Mucosa of gallbladder (tissue), 1 donor: ENCODE results near the gene TMED4. TPM values are rescaled to one million over a fixed set of nuclear protein-coding genes. Genes with fewer than 3 reads are reported as not detected.

Experiments
- DNase-seq: peaks from one replicate; pipeline ENCODE4 v3.0.0-alpha.2; 2020; ENCODE audit warnings: low spot score
- total RNA-seq: library from RNA; stranded (reverse); gene quantifications from one replicate; pipeline ENCODE4 v1.2.1, GENCODE V29; 2021
- donor health status: DM: no; HTN: no; CAD: no.

The TMED4 gene
- total RNA-seq, 1 donor from 2014 or later = 136 TPM

- DNase-seq = no peak
Measured at GRCh38 chr7:44540592-44541027, 41.4 kb downstream of the TMED4 start.

DNA sequence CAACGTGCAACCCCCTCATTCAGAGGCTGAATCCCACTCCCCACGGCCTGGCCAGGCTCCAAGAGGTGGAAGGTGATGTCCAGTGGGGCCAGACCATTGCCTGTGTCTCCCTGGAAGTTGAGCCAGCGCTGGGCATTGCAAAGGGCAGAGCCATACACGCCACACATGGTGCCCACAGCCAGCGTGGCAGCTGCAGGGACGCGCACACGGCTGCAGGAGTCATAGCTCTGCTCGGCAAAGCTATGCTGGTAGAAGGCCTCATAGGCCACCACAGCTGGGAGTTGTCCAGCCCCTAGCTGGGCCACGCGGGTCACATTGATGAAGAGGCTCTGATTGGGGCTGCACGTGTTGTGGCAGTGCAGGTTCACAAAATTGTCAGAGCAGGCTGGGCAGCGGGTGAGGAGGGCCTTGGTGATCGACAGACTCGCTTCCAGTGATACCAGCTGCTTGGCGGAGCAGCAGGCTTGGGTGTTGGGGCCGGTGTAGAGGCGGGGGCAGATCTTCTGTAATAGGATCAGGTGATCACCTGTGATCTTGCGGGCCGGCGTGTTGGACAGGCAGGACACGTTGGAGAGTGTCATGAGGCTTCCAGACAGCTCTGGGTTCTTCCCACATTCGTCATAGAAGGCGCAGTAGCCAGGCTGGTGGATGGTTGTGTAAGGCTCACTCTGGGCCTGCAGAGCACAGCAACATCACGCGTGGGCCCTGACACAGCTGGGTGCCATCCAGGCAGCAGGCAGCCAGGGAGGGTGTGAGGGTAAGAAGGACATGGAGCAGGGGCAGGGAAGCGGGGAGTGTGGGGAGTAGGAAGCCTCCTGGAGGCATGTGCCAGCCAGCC, 42.1 kb downstream of the TMED4 start:
- DNase-seq = no peak

- no peak for DNase-seq
Measured at GRCh38 chr7:44538798-44539668, 43.0 kb downstream of the TMED4 start.

GRCh38 chr7:44538093-44538797, 43.8 kb downstream of the TMED4 start:
- no peak for DNase-seq

DNA sequence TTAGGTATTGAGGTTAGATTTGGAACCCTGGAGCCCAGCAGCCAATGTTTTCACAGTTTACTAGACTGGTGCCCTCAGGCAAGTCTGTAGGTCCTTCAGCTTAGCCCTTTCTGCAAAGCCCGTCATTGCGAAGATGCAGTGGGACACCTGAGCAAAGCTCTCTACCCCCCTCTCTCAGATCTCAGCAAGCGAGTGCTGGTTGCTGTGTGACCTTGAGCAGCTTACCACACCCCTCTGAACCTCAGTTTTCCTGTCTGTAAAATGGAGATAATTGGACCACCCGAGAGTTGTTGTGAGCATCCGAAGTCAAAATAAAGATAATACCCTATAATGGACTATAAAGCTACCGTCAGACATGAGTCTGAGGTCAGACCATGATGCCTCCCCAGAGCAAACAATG, 44.6 kb downstream of the TMED4 start:
- no peak for DNase-seq

- no peak for DNase-seq
Measured at GRCh38 chr7:44536090-44536489, 45.9 kb downstream of the TMED4 start.

- DNase-seq = no peak
Measured at GRCh38 chr7:44535348-44536064, 46.5 kb downstream of the TMED4 start.

DNA sequence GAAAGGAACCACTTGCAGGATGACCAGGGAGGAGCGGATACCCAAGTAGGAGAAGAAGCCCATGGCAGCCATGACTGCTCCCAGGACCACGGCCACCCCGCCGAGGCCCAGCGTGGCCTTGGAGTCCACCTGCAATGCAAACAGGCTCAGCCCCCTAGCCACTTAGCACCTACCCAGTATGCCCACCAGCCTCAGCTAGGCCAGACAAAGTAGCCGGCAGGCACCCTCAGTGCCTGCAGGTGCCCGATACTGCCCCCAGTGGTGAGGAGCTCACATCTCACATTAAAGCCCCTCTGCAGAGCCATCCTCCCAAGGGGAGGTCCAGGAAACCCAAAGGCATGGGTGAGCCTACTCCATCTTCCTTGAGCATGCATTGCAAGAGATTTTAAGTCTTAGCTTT, 47.5 kb downstream of the TMED4 start:
- no peak for DNase-seq

GRCh38 chr7:44534087-44534486, 47.9 kb downstream of the TMED4 start:
- DNase-seq = no peak

DNA sequence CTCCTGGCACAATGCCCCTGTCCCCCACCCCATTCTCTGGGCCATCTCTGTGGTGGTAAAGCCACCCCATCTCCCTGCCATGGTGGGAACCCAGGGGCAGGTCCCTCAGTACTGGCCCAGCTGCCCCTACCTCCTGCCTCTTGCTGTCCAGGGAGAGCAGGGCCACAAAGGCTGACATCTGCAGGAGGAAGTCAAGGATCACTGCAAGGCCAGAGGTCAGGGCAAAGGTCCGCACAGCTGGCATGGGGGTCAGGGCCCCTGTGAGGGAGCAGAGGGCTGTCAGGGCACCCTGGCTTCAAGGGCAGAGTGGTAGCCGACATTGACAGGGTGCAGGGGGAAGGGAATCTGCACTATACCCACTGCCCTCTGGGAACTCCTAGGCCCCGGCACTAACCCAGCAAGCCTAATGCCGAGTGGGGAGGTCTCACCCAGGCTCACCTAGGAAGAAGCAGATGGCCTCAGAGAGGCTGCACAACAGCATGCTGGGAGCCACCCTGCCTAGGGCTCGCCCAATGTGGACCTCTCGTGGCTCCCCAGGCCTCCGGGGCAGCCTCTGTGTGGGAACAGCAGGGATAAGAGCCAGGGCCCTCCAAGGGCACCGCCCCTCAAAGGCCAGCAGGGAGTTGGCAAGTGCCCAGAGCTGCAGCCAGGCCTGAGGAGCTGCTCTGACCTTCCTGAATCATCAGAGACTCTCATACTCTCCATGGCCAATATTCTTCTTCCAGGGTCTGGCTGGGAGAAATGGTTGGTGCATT, 48.6 kb downstream of the TMED4 start:
- no peak for DNase-seq

DNA sequence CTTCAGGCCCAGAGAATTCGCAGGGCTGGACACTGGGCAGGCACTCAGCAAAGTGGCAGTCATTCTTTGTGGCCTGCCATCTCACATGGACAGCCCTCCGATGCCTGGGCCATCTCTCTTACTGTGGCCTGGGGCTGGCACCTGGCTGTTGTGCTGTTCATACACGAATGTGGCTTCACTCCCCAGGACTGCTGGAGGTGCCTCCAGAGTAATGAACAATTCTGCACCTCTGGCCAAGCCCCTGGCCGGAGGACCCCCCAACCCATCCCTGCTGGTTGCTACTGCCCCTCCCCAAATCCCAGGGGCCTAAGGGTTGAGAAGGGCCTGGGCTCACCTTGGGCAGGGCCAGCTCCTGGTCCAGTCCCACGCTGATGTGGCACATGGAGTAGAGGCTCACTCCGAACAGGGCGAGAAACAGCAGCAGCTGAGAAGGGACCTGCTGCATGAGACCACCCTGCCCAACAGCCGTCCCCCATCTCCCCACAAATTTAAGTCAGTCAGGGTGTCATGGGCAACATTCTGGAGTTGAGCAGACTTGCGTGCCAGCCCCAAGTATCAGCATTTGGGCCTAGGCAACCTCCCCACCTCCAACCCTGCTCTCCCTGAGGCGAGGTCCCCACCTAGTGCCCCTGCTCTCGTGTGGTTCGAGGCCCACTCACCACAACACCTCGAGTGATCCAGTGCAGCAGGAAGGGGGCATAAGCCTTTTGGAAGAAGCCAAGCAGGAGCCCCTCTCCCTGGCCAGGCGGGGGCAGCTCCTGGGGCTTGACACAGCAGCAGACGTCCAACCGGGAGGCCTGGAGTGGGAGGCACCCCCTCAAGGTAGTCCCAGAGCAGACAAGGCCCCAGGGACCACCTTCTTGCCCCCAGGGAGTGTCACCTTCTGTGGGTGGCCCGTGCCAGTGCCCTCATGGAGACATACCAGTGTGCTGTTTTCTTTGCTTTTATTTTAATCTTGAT, 50.3 kb downstream of the TMED4 start:
- DNase-seq = no peak

GRCh38 chr7:44530990-44531389, 51.0 kb downstream of the TMED4 start:
- DNase-seq = peak; percentile 50

Other genes starting within 250 kb of the TMED4 start
- gene NUDCD3, start 91.6 kb downstream of the TMED4 start, total RNA-seq = 122 TPM
- 61.3 TPM for gene NPC1L1, start 40.9 kb downstream of the TMED4 start, total RNA-seq
- gene DDX56, start 8.3 kb downstream of the TMED4 start, total RNA-seq = 53.3 TPM
- 114 TPM for gene OGDH, start 24.4 kb upstream of the TMED4 start, total RNA-seq
- gene ZMIZ2, start 166.6 kb upstream of the TMED4 start, total RNA-seq = 109 TPM
- gene PPIA, start 214.4 kb upstream of the TMED4 start, total RNA-seq = 923 TPM